HL-60 (cell line): ENCODE data around the gene MEF2C.

Source experiments
- DNase-seq, 2 experiments: peaks; one replicate each; pipeline ENCODE4 v3.0.0-alpha.2; 2010 to 2020; ENCODE audit warnings: low read depth in 1 of 2, low spot score in 1 of 2
- H3K27ac ChIP-seq: fragments of 250-450 bp; sonication (Bioruptor Pico); replicated peaks from 2 replicates; pipeline ENCODE4 v1.5.1; 2020; ENCODE audit warnings: mild to moderate bottlenecking, moderate library complexity
- H3K27me3 ChIP-seq: fragments of 250-450 bp; sonication (Bioruptor Pico); 2 replicates; pipeline ENCODE4 v1.5.1; 2021; ENCODE audit warnings: mild to moderate bottlenecking, moderate library complexity; ENCODE audit not compliant: insufficient read depth, poor library complexity, severe bottlenecking
- H3K4me3 ChIP-seq: replicated peaks from 2 replicates; pipeline ENCODE4 v1.5.1; 2011; ENCODE audit warnings: mild to moderate bottlenecking, control low read depth, low read length; ENCODE audit not compliant: insufficient read depth
- GABPA ChIP-seq: IDR thresholded peaks from 2 replicates; pipeline ENCODE4 v1.6.1; 2012; ENCODE audit warnings: low read depth
- POLR2AphosphoS5 ChIP-seq: IDR thresholded peaks from 2 replicates; pipeline ENCODE4 v1.6.1; 2012; ENCODE audit warnings: low read depth
- SPI1 ChIP-seq: IDR thresholded peaks from 2 replicates; pipeline ENCODE4 v1.6.1; 2012; ENCODE audit warnings: low read depth, mild to moderate bottlenecking, borderline replicate concordance
- TF ChIP-seq, protein P1 (sequence below): IDR thresholded peaks from one replicate; pipeline ENCODE4 v1.5.1; 2011; ENCODE audit warnings: low read length, control low read depth, inconsistent platforms; ENCODE audit not compliant: insufficient read depth
- TF ChIP-seq, protein P2 (sequence below): IDR thresholded peaks from 2 replicates; pipeline ENCODE4 v1.6.1; 2012; ENCODE audit warnings: low read depth; ENCODE audit not compliant: insufficient replicate concordance

Gene MEF2C

DNA sequence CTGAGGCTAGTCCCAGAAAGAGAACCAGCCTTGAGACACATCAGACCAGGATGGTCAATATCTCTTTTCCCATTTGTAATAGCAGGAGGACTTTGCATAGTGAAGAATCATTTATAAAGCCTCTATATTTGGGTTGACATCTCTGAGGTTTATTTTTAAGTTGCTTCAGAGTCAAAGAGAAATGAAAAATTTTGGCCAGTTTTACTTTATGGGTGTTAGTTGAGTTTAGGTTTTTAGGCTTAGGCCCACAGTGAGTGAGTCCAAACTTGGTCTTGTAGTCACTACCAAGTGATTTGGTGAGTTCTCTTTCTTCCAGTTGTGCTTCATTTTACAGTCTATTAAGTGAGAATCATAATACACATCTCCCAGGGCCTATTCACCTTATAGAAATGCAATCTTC lies 5.3 kb upstream of the MEF2C start:
- H3K4me3 ChIP-seq = no peak overlapping the region
- no peak for TF ChIP-seq SPI1
- no peaks in the 10 kb centered on the region for H3K27me3 ChIP-seq
- no peak overlapping the region for H3K27ac ChIP-seq
- no peak for DNase-seq

DNA sequence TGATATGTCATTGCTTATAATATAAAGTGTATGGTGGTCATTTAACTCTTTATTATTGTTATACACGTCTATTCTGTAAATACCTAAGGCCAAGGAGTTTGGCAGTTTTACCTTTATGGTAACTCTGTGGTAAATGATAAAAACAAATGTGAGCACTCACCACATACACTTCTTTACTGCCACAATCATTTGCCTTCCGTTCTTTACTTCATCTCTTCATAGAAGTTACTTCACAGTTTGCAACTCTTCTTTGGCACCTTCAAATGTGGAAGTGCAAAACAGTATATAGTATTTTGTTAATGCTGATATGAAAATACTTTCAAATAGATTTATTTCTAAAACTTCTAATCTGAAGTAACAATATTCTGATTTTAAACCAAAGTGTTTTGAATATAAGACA lies 4.4 kb upstream of the MEF2C start:
- Histone ChIP-seq H3K27me3 (no peaks in the 10 kb centered on the region), H3K27ac (no peak overlapping the region), H3K4me3 (no peak overlapping the region)
- TF ChIP-seq, protein P1, sequence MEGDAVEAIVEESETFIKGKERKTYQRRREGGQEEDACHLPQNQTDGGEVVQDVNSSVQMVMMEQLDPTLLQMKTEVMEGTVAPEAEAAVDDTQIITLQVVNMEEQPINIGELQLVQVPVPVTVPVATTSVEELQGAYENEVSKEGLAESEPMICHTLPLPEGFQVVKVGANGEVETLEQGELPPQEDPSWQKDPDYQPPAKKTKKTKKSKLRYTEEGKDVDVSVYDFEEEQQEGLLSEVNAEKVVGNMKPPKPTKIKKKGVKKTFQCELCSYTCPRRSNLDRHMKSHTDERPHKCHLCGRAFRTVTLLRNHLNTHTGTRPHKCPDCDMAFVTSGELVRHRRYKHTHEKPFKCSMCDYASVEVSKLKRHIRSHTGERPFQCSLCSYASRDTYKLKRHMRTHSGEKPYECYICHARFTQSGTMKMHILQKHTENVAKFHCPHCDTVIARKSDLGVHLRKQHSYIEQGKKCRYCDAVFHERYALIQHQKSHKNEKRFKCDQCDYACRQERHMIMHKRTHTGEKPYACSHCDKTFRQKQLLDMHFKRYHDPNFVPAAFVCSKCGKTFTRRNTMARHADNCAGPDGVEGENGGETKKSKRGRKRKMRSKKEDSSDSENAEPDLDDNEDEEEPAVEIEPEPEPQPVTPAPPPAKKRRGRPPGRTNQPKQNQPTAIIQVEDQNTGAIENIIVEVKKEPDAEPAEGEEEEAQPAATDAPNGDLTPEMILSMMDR = no peak
- TF ChIP-seq, protein P2, sequence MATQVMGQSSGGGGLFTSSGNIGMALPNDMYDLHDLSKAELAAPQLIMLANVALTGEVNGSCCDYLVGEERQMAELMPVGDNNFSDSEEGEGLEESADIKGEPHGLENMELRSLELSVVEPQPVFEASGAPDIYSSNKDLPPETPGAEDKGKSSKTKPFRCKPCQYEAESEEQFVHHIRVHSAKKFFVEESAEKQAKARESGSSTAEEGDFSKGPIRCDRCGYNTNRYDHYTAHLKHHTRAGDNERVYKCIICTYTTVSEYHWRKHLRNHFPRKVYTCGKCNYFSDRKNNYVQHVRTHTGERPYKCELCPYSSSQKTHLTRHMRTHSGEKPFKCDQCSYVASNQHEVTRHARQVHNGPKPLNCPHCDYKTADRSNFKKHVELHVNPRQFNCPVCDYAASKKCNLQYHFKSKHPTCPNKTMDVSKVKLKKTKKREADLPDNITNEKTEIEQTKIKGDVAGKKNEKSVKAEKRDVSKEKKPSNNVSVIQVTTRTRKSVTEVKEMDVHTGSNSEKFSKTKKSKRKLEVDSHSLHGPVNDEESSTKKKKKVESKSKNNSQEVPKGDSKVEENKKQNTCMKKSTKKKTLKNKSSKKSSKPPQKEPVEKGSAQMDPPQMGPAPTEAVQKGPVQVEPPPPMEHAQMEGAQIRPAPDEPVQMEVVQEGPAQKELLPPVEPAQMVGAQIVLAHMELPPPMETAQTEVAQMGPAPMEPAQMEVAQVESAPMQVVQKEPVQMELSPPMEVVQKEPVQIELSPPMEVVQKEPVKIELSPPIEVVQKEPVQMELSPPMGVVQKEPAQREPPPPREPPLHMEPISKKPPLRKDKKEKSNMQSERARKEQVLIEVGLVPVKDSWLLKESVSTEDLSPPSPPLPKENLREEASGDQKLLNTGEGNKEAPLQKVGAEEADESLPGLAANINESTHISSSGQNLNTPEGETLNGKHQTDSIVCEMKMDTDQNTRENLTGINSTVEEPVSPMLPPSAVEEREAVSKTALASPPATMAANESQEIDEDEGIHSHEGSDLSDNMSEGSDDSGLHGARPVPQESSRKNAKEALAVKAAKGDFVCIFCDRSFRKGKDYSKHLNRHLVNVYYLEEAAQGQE = no peak
- TF ChIP-seq POLR2AphosphoS5 (no peak), GABPA (no peak)
- no peak for DNase-seq

DNA sequence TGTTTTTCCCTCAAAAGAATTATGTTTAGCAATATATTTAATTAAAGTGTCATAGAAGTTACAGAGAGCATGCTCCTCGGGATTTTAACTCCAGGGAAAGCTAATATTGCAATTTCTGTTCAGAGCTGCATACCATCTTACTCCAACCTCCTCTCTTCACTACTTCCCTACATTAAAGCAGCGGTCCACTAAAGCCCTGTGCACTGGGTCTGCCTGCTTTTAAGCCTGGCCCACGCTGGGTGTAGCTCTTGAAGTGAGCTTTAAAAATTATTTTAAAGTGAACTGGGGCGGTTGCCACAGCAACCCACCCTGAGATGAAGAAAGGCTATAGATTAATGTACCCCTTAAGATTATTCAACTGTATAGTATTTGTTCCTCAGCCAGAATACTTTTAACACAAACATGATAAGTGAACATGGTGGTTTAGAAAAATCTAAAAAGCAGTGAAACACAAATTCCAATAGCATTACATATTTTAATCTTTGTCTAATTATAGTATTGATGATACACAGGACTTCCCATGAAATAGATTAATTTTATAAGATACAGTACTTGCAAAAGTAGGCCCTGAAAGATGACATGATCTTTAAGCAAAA lies 3.9 kb upstream of the MEF2C start:
- no peak for TF ChIP-seq SPI1
- TF ChIP-seq, protein P2 = no peak
- TF ChIP-seq POLR2AphosphoS5 = no peak
- TF ChIP-seq GABPA = no peak
- TF ChIP-seq, protein P1 = no peak
- Histone ChIP-seq H3K4me3 (no peak overlapping the region), H3K27me3 (no peaks in the 10 kb centered on the region), H3K27ac (no peak overlapping the region)
- DNase-seq = no peak

DNA sequence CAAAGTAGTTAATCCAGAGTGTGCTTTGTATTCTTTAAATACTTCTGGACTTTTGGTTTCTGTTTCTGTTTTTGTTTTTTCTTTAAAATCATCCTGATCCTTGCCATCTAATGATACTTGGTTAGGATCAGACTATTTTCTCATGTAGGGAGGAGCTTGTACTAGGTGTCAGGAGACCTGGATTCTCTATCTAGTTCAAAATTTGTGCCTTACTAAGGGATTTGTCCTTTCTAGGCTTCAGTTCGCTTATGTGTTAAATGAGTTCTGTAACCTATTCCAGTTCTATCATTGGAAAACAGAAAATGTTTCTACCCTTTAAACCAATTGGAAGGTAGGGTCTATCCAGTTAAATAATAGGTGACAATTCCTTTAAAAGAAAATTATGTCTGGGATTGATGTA lies 3.3 kb upstream of the MEF2C start:
- Histone ChIP-seq H3K27me3 (no peaks in the 10 kb centered on the region), H3K4me3 (no peak overlapping the region), H3K27ac (no peak overlapping the region)
- no peak for DNase-seq
- no peak for TF ChIP-seq POLR2AphosphoS5
- TF ChIP-seq SPI1 = no peak
- TF ChIP-seq, protein P2 = no peak
- TF ChIP-seq GABPA = no peak
- TF ChIP-seq, protein P1 = no peak
